HCT116 (cell line): Measurements from ENCODE around the gene ORC4. TPM values are rescaled to one million over a fixed set of nuclear protein-coding genes. Genes with fewer than 3 reads are reported as not detected.

Experiments used
- ATAC-seq: fragments of 200-7000 bp; cut with Tn5 transposase; 2 replicates; pipeline ENCODE4 v1.9.1; 2020; ENCODE audit warnings: mild to moderate bottlenecking, moderate library complexity
- BruUV-seq: library from RNA; stranded (reverse); fragments of 400-500 nt; replicated peaks from 2 replicates; lab custom pipeline; 2021; lab: Mats Ljungman, UMichigan
- CTCF ChIA-PET: fragments of 300-600 bp; sonication (Branson Sonifier 250); formaldehyde crosslinking; loops from one replicate; lab custom pipeline; 2021; ENCODE audit warnings: antibody characterized with exemption; lab: Charles Lee
- POLR2A ChIA-PET: fragments of 300-600, 350-600 bp; sonication (Branson Sonifier 250); formaldehyde crosslinking; loops from one replicate; lab custom pipeline; 2021; ENCODE audit warnings: antibody characterized with exemption; lab: Charles Lee
- RAD21 ChIA-PET, 2 experiments: fragments of 300-600 bp; sonication (Branson Sonifier 250); formaldehyde crosslinking; loops; one replicate each; lab custom pipeline; 2023; ENCODE audit warnings: low total read pairs in 2 of 2; ENCODE audit not compliant: uncharacterized antibody in 2 of 2, unreplicated experiment in 2 of 2, low non-redundant PET in 1 of 2; lab: Charles Lee
- DNase-seq: peaks from one replicate; pipeline ENCODE4 v3.0.0-alpha.2; 2010; ENCODE audit warnings: low read depth, low spot score
- H2AFZ ChIP-seq: fragments of 200-600 bp; shearing (Covaris generic), sonication (generic); 2 replicates; pipeline ENCODE4 v1.6.1; 2017; ENCODE audit warnings: low read depth, mixed run types, mixed read lengths, antibody characterized with exemption, low read length; ENCODE audit not compliant: poor library complexity, severe bottlenecking
- H3K27ac ChIP-seq: 2 replicates; pipeline ENCODE4 v1.5.1; 2012; ENCODE audit warnings: low read depth, low read length
- H3K27me3 ChIP-seq: fragments of 200-600 bp; sonication (generic); 2 replicates; pipeline ENCODE4 v1.6.1; 2016; ENCODE audit warnings: mixed run types, low read length, mixed read lengths; ENCODE audit not compliant: insufficient read depth
- H3K36me3 ChIP-seq, 2 experiments: fragments of 200-500 bp in 1 of 2; fragments of 200-600 bp in 1 of 2; sonication (Bioruptor generic) in 1 of 2; sonication (generic) in 1 of 2; 2 replicates each; pipeline versions ENCODE4 v1.5.1 to v1.6.1; 2014 to 2016; ENCODE audit warnings: low read length in 2 of 2, inconsistent platforms in 1 of 2, mixed read lengths in 1 of 2, mixed run types in 1 of 2; ENCODE audit not compliant: insufficient read depth in 2 of 2, control insufficient read depth in 1 of 2
- H3K4me1 ChIP-seq, 2 experiments: fragments of 200-600 bp in 1 of 2; sonication (generic) in 1 of 2; 2 replicates each; pipeline versions ENCODE4 v1.5.1 to v1.6.1; 2012 to 2017; ENCODE audit warnings: low read length in 2 of 2, inconsistent platforms in 1 of 2, mild to moderate bottlenecking in 1 of 2, mixed read lengths in 1 of 2, mixed run types in 1 of 2, moderate library complexity in 1 of 2; ENCODE audit not compliant: insufficient read depth in 2 of 2, control insufficient read depth in 1 of 2
- H3K4me2 ChIP-seq: fragments of 200-600 bp; sonication (generic); 2 replicates; pipeline ENCODE4 v1.6.1; 2017; ENCODE audit warnings: mixed run types, low read length, mixed read lengths
- H3K4me3 ChIP-seq, 2 experiments: fragments of 200-600 bp in 1 of 2; sonication (generic) in 1 of 2; replicated peaks in 1 of 2; 2 replicates each; pipeline ENCODE4 v1.5.1; 2011 to 2016; ENCODE audit warnings: low read length in 2 of 2, control low read depth in 1 of 2, low read depth in 1 of 2, mild to moderate bottlenecking in 1 of 2, mixed read lengths in 1 of 2, mixed run types in 1 of 2
- H3K79me2 ChIP-seq: fragments of 200-600 bp; sonication (generic); 2 replicates; pipeline ENCODE4 v1.6.1; 2017; ENCODE audit warnings: mild to moderate bottlenecking, mixed run types, low read length, moderate library complexity, mixed read lengths; ENCODE audit not compliant: insufficient read depth
- H3K9ac ChIP-seq: fragments of 200-600 bp; sonication (generic); 2 replicates; pipeline ENCODE4 v1.6.1; 2016; ENCODE audit warnings: low read length, mixed read lengths
- H3K9me2 ChIP-seq: fragments of 200-600 bp; sonication (generic), shearing (Covaris generic); 2 replicates; pipeline ENCODE4 v1.6.1; 2017; ENCODE audit warnings: mixed run types, mild to moderate bottlenecking, moderate library complexity; ENCODE audit not compliant: insufficient read depth
- H3K9me3 ChIP-seq, 2 experiments: fragments of 200-500 bp in 1 of 2; fragments of 200-600 bp in 1 of 2; sonication (Bioruptor generic) in 1 of 2; sonication (generic) in 1 of 2; 2 replicates each; pipeline ENCODE4 v1.6.1; 2014 to 2017; ENCODE audit warnings: low read length in 2 of 2, mixed read lengths in 2 of 2, inconsistent platforms in 1 of 2, low read depth in 1 of 2, mild to moderate bottlenecking in 1 of 2, mixed run types in 1 of 2, moderate library complexity in 1 of 2; ENCODE audit not compliant: control insufficient read depth in 1 of 2, insufficient read depth in 1 of 2
- H4K20me1 ChIP-seq: fragments of 200-600 bp; sonication (generic), shearing (Covaris generic); 2 replicates; pipeline ENCODE4 v1.6.1; 2017; ENCODE audit warnings: mixed run types, mild to moderate bottlenecking, moderate library complexity; ENCODE audit not compliant: insufficient read depth
- ATF3 ChIP-seq: IDR thresholded peaks from 2 replicates; pipeline ENCODE4 v1.6.1; 2012
- EGR1 ChIP-seq: IDR thresholded peaks from 2 replicates; pipeline ENCODE4 v1.6.1; 2012; ENCODE audit warnings: low read depth
- EZH2 ChIP-seq: fragments of 200-600 bp; sonication (generic); IDR thresholded peaks from 2 replicates; pipeline ENCODE4 v1.6.1; 2017; ENCODE audit warnings: antibody characterized with exemption, mixed run types
- FOSL1 ChIP-seq: IDR thresholded peaks from 2 replicates; pipeline ENCODE4 v1.6.1; 2012; ENCODE audit warnings: low read depth
- POLR2AphosphoS5 ChIP-seq: IDR thresholded peaks from 2 replicates; pipeline ENCODE4 v1.6.1; 2011; ENCODE audit warnings: mild to moderate bottlenecking, low read depth, low read length, moderate library complexity
- SRF ChIP-seq: IDR thresholded peaks from 2 replicates; pipeline ENCODE4 v1.6.1; 2012; ENCODE audit warnings: low read depth
- TCF7L2 ChIP-seq: IDR thresholded peaks from 2 replicates; pipeline ENCODE4 v1.7.0; 2011; ENCODE audit warnings: borderline replicate concordance, inconsistent platforms; ENCODE audit not compliant: insufficient read depth, insufficient read length; ENCODE audit errors: extremely low read depth
- ZFX ChIP-seq: fragments of 450-650 bp; IDR thresholded peaks from 2 replicates; pipeline ENCODE4 v1.6.1; 2017
- ZNF274 ChIP-seq: fragments of 200-500 bp; sonication (Bioruptor generic); IDR thresholded peaks from 2 replicates; pipeline ENCODE4 v1.6.1; 2014; ENCODE audit warnings: mild to moderate bottlenecking, low read depth, low read length, inconsistent platforms
- intact Hi-C: fragments of 100-400 bp; cut with micrococcal nuclease; formaldehyde crosslinking; loops from 2 replicates; pipeline ENCODE4 v1.10.0; 2022
- total RNA-seq: library from RNA; stranded (reverse); gene quantifications from one replicate; pipeline ENCODE4 v1.2.1, GENCODE V29; 2021; ENCODE audit not compliant: unreplicated experiment
- TF ChIP-seq, protein P1 (sequence below): IDR thresholded peaks from 2 replicates; pipeline ENCODE4 v1.6.1; 2011; ENCODE audit warnings: mild to moderate bottlenecking, low read length, moderate library complexity; ENCODE audit not compliant: insufficient replicate concordance; ENCODE audit errors: extremely low read depth
- TF ChIP-seq, protein P2 (sequence below), 3 experiments: fragments of 200-600 bp in 1 of 3; sonication (generic) in 1 of 3; IDR thresholded peaks in 2 of 3; conservative IDR thresholded peaks in 1 of 3; 2 replicates each; pipeline ENCODE4 v1.5.1; 2012 to 2017; ENCODE audit warnings: low read depth in 2 of 3, low read length in 2 of 3, antibody characterized with exemption in 1 of 3, borderline replicate concordance in 1 of 3, control low read depth in 1 of 3, mild to moderate bottlenecking in 1 of 3, mixed read lengths in 1 of 3, mixed run types in 1 of 3, moderate library complexity in 1 of 3; ENCODE audit not compliant: insufficient read depth in 1 of 3

ORC4 gene
- total RNA-seq, 1 experiment from 2014 or later, result 51.0 TPM

- Histone ChIP-seq H3K9me2 (no peaks in the 10 kb centered on the region), H3K36me3 (no peaks in the 10 kb centered on the region), H3K4me2 (no peak overlapping the region), H3K9ac (no peak overlapping the region), H3K4me1 (no peaks in the 10 kb centered on the region), H3K4me3 (no peak overlapping the region), H4K20me1 (no peaks in the 10 kb centered on the region), H3K79me2 (no peaks in the 10 kb centered on the region), H3K27ac (no peak overlapping the region), H2AFZ (no peak overlapping the region), H3K9me3 (no peaks in the 10 kb centered on the region), H3K27me3 (no peaks in the 10 kb centered on the region)
- DNase-seq (no peak), ATAC-seq (no peak)
- ChIA-PET RAD21 (no interaction called here), POLR2A (no interaction called here), CTCF (no interaction called here)
- intact Hi-C loops, result no loop called here
- TF ChIP-seq, protein P1, sequence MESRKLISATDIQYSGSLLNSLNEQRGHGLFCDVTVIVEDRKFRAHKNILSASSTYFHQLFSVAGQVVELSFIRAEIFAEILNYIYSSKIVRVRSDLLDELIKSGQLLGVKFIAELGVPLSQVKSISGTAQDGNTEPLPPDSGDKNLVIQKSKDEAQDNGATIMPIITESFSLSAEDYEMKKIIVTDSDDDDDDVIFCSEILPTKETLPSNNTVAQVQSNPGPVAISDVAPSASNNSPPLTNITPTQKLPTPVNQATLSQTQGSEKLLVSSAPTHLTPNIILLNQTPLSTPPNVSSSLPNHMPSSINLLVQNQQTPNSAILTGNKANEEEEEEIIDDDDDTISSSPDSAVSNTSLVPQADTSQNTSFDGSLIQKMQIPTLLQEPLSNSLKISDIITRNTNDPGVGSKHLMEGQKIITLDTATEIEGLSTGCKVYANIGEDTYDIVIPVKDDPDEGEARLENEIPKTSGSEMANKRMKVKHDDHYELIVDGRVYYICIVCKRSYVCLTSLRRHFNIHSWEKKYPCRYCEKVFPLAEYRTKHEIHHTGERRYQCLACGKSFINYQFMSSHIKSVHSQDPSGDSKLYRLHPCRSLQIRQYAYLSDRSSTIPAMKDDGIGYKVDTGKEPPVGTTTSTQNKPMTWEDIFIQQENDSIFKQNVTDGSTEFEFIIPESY, result no peak
- TF ChIP-seq TCF7L2, result no peak
- TF ChIP-seq POLR2AphosphoS5, result no peak
- no peak for TF ChIP-seq SRF
- TF ChIP-seq ATF3, result no peak
- BruUV-seq, result no TSS peak
Observed at GRCh38 chr2:147916723-147917122, 103.8 kb downstream of the ORC4 start.

DNA sequence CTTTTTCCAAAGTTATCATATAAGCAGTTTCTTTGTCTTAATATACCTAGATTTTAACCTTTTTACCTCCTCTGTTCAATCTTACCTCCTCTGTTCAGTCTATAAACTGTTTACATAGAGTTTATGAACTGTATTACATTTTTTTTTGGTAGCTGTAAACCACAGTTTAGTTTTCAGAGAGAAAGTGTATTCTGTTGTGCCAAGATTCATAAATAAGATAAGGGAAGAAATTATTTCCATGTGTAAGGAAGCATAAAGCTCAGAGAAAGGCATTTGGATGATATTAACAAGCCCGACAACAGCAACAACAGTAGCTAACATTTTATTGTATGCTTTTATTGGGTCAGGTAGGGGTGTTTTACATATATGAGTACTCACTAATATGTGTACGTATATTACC lies 104.5 kb downstream of the ORC4 start:
- CTCF ChIA-PET, result no interaction called here
- Histone ChIP-seq H4K20me1 (no peaks in the 10 kb centered on the region), H3K36me3 (no peaks in the 10 kb centered on the region), H3K9me2 (no peaks in the 10 kb centered on the region), H3K4me2 (no peak overlapping the region), H3K9ac (no peak overlapping the region), H3K27ac (no peak overlapping the region), H3K79me2 (no peaks in the 10 kb centered on the region), H2AFZ (no peak overlapping the region), H3K9me3 (no peaks in the 10 kb centered on the region), H3K4me1 (no peaks in the 10 kb centered on the region), H3K4me3 (no peak overlapping the region), H3K27me3 (no peaks in the 10 kb centered on the region)
- DNase-seq (no peak), ATAC-seq (no peak)
- no TSS peak for BruUV-seq
- RAD21 ChIA-PET, result no interaction called here
- POLR2A ChIA-PET, result no interaction called here
- intact Hi-C loops, result no loop called here
- TF ChIP-seq ZNF274, result no peak
- TF ChIP-seq, protein P1, result no peak
- no peak for TF ChIP-seq EZH2
- TF ChIP-seq EGR1, result no peak
- TF ChIP-seq ZFX, result no peak
- TF ChIP-seq, protein P2, sequence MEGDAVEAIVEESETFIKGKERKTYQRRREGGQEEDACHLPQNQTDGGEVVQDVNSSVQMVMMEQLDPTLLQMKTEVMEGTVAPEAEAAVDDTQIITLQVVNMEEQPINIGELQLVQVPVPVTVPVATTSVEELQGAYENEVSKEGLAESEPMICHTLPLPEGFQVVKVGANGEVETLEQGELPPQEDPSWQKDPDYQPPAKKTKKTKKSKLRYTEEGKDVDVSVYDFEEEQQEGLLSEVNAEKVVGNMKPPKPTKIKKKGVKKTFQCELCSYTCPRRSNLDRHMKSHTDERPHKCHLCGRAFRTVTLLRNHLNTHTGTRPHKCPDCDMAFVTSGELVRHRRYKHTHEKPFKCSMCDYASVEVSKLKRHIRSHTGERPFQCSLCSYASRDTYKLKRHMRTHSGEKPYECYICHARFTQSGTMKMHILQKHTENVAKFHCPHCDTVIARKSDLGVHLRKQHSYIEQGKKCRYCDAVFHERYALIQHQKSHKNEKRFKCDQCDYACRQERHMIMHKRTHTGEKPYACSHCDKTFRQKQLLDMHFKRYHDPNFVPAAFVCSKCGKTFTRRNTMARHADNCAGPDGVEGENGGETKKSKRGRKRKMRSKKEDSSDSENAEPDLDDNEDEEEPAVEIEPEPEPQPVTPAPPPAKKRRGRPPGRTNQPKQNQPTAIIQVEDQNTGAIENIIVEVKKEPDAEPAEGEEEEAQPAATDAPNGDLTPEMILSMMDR (IDR thresholded peaks at IDR 0.05 in 2 of 3, conservative IDR thresholded peaks at IDR 0.05 in 1 of 3; ENCODE audit: borderline replicate concordance in 1 of 3, insufficient read depth in 1 of 3, low read depth in 2 of 3, low read length in 2 of 3), result no peak
- no peak for TF ChIP-seq FOSL1
